Measurements from ENCODE around the gene MORN1. TPM values are rescaled to one million over a fixed set of nuclear protein-coding genes. Genes with fewer than 3 reads are reported as not detected.

Gene MORN1
- polyA plus RNA-seq, 3 donors, result 9.1 to 9.5 (median 9.2) TPM

- DNase-seq (ENCODE audit: low read depth in 3 of 3, low spot score in 2 of 3), result no peak
Observed at GRCh38 chr1:2353551-2354438, 37.6 kb downstream of the MORN1 start.

- no peak for DNase-seq (ENCODE audit: low read depth in 3 of 3, low spot score in 2 of 3)
Observed at GRCh38 chr1:2352897-2353550, 38.3 kb downstream of the MORN1 start.

GRCh38 chr1:2352341-2352896 is 38.9 kb downstream of the MORN1 start:
- DNase-seq (ENCODE audit: low read depth in 3 of 3, low spot score in 2 of 3), result no peak

DNA sequence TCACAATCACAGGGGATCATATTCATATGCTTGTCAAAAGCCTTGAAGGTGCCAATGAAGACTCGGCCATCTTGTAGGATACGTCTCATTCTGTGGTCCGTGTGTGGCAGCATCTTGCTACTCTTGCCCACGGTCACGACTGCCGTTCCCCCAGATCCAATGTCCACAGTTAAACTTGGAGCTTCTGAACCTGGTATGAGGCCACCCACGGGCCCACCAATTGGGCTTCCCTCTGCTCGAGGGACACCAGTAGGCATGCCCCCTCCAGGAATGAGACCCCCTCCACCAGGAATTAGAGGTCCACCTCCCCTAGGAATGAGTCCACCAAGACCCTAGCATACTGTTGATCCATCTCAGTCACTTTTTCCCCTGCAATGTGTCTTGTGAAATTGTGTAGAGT is 39.6 kb downstream of the MORN1 start:
- DNase-seq (ENCODE audit: low read depth in 3 of 3, low spot score in 2 of 3), result no peak

- no peak for DNase-seq (ENCODE audit: low read depth in 3 of 3, low spot score in 2 of 3)
Observed at GRCh38 chr1:2350911-2351655, 40.3 kb downstream of the MORN1 start.

GRCh38 chr1:2350501-2350900 is 40.9 kb downstream of the MORN1 start:
- no peak for DNase-seq (ENCODE audit: low read depth in 3 of 3, low spot score in 2 of 3)

DNA sequence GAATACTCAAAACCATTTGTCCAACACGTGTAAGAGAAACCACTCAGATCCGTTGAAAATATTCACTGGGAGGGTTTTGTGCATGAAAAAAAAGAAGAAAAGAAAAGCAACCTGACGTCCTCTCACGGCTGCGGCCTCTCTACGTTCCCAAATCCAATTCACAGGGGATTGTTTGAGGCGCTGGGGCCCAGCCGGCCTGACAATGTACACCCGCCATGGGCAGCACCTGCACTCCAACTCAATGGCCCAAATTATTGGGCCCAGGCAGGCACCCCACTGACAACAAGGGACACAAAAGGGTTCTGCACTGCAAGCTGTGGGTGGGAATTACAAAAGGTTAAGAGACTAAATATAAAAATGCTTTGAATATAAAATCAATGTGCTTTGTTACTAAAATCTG is 41.5 kb downstream of the MORN1 start:
- no peak for DNase-seq (ENCODE audit: low read depth in 3 of 3, low spot score in 2 of 3)

GRCh38 chr1:2348346-2349325 is 42.7 kb downstream of the MORN1 start:
- DNase-seq (ENCODE audit: low read depth in 3 of 3, low spot score in 2 of 3), result no peak

- no peak for DNase-seq (ENCODE audit: low read depth in 3 of 3, low spot score in 2 of 3)
Observed at GRCh38 chr1:2347896-2348295, 43.5 kb downstream of the MORN1 start.

DNA sequence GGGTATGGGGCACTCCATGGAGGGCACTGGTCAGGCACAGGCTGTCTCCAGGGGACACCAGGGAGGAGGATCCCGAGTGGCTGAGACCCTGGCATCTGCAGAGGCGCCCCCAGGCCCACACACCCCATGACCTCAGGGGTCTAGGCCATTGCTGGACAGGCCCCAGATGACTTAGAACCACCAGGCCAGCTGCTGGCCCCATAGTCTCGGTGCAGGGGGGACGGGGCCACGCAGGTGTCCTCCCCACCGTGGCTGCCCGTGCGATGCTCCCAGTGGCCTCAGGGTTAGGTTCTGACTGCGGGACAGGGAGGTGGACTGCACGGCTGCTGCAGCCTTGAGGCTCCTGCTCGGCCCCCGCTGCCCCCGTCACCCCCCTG is 44.0 kb downstream of the MORN1 start:
- DNase-seq (ENCODE audit: low read depth in 3 of 3, low spot score in 2 of 3), result no peak

DNA sequence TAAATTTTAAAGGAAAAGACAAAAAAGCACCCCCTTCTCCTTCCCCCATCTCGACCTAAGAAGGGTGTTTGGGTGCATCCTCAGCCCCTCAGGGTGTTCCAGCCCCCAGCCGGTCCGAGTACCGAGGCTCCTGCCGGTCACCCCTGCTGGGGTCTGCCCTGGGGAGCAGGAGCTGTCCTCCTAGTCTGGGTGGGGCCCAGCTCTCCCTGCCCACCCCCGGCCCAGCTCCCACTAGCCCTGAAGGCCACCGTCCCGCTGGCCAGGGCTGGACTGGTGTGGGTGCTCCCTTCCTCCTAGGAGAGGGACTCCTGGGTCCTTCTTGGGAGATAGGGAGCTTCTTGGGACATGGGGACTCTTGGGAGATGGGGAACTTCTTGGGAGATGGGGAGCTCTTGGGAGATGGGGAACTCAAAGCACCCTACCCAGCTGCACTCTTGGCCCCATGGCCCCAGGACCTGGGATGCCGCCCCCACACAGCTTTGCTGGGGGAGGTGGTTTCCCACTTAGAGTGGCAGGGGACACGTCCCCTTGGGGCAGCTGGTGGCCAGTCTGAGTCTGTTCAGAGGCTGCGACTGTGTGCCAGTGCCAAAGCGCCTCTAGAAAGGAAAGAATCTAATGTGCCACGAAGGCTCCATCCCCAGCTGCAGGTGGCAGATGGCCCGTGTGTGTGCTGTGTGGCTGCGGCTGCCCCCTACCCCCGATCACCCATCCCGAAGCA is 44.5 kb downstream of the MORN1 start:
- no peak for DNase-seq (ENCODE audit: low read depth in 3 of 3, low spot score in 2 of 3)

- DNase-seq (ENCODE audit: low read depth in 3 of 3, low spot score in 2 of 3), result no peak
Observed at GRCh38 chr1:2345297-2346075, 45.9 kb downstream of the MORN1 start.

DNA sequence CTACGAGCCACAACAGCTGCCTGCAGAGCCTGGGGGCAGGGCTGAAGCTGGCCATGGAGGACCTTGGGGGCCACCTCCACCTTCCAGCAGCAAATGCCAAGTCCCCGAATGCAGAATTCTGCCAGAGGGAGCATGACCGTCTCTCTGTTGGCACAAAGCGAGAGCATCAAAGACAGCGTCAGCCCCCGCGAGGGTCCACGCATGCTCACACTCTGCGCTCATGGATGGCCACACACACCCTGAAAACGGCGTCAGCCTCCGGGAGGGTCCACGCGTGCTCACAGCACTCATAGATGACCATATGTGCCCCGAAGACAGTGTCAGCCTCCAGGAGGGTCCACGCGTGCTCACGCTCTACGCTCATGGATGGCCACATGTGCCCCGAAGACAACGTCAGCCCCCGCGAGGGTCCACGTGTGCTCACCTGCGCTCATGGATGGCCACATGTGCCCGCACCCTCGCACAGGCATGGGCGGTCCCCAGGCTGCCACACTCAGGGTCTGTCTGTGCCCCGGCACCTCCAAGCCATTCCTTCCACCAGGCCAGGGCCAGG is 46.5 kb downstream of the MORN1 start:
- DNase-seq (ENCODE audit: low read depth in 3 of 3, low spot score in 2 of 3), result no peak

DNA sequence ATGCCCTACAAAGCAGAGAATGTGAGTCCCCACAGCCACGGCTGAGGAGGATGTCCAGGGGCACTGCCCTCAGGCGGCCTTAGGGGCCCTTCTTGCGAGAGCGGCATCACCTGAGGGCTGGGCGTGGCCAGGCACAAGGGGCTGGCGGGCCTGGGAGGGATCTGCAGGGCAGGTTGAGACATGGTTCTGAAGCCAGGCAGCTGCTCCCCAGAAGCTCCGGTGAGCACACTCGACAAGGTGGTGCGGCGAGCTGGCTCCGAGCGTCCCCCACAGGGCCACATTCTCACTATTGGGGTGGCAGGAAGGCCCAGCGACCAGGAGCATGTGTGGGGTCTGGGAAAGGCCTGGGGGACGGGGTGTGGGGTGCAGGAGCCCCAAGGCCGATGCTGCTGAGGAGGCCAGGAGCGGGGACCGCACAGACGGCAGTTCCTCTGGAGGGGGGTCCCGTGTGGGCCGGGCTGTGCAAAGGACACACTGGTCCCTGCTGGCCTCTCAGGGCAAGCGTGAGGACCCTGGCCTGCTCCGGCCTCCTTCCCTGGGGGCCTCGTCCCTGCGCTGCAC is 47.2 kb downstream of the MORN1 start:
- no peak for DNase-seq (ENCODE audit: low read depth in 3 of 3, low spot score in 2 of 3)

DNA sequence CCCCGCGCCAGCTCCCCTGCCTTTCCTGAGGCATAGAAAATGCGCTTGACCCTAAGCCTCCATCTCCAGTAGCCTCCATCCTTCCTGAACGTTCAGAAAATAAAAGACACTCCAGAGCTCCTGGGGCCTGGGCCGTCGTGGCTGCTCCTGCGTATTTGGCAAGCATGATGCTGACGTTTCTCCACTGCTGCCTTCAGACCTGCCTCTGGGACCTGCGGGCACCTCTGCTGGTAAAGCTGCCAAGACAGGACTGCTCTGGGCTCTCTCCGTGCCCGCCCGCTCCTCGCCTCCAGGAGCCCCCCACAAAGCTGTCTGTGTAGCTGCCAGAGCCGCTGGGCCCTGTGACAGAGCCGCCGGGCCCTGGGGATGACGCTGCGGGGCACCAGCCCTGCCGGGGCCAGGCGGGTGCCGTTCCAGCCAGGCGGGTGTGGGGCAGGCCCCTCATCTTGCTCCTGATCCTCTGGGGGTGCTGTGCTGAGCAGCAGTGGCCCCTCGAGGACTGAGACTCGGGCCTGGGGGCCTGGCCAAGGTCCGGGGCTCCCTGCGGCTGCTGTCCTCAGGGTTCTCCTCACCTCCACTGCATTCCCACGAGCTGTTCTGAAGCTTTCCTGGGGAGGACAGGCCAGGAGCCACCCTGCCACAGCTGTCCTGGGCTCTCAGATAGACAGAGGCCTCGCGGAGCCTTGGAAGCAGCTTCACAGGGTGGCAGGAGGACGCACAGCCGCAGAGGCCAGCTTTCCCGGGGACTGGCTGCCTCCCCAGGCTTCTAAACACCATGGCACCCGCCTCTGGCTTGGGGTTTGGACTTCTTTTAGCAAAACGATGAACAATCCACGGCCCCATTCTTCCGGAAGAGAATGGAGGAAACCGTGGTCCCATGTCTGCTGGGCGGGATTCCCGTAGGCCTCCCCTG is 48.1 kb downstream of the MORN1 start:
- DNase-seq (ENCODE audit: low read depth in 3 of 3, low spot score in 2 of 3), result no peak

- no peak for DNase-seq (ENCODE audit: low read depth in 3 of 3, low spot score in 2 of 3)
Observed at GRCh38 chr1:2342384-2343022, 48.9 kb downstream of the MORN1 start.

Data from right renal cortex interstitium (tissue), 3 donors.